ENCODE data around the gene SOCS3.

SOCS3 gene

GRCh38 chr17:78367193-78367592 is 7.3 kb upstream of the SOCS3 start:
- no peak for DNase-seq (ENCODE audit: low spot score)

- no peak for DNase-seq (ENCODE audit: low spot score)
These were observed 6.4 kb upstream of the SOCS3 start for GRCh38 chr17:78366109-78366848.

GRCh38 chr17:78365561-78366108 is 5.8 kb upstream of the SOCS3 start:
- no peak for DNase-seq (ENCODE audit: low spot score)

- no peak for DNase-seq (ENCODE audit: low spot score)
These were observed 4.8 kb upstream of the SOCS3 start for GRCh38 chr17:78364436-78365281.

- DNase-seq (ENCODE audit: low spot score), result no peak
These were observed 2.8 kb upstream of the SOCS3 start for GRCh38 chr17:78362671-78363070.

- DNase-seq (ENCODE audit: low spot score), result no peak
These were observed 2.4 kb upstream of the SOCS3 start for GRCh38 chr17:78362232-78362631.

GRCh38 chr17:78361225-78361701 is 1.4 kb upstream of the SOCS3 start:
- DNase-seq (ENCODE audit: low spot score), result no peak

- peak; percentile 78 for DNase-seq (ENCODE audit: low spot score)
These were observed 721 bp upstream of the SOCS3 start for GRCh38 chr17:78360371-78361224.

GRCh38 chr17:78359321-78359996 is 418 bp downstream of the SOCS3 start:
- no peak for DNase-seq (ENCODE audit: low spot score)

- DNase-seq (ENCODE audit: low spot score), result no peak
These were observed 1.1 kb downstream of the SOCS3 start for GRCh38 chr17:78358538-78359320.

- no peak for DNase-seq (ENCODE audit: low spot score)
These were observed 2.0 kb downstream of the SOCS3 start for GRCh38 chr17:78357672-78358537.

GRCh38 chr17:78357177-78357586 is 2.7 kb downstream of the SOCS3 start:
- peak; percentile 56 for DNase-seq (ENCODE audit: low spot score)

GRCh38 chr17:78356101-78356713 is 3.7 kb downstream of the SOCS3 start:
- peak; percentile 68 for DNase-seq (ENCODE audit: low spot score)

- no peak for DNase-seq (ENCODE audit: low spot score)
These were observed 4.2 kb downstream of the SOCS3 start for GRCh38 chr17:78355701-78356100.

- DNase-seq (ENCODE audit: low spot score), result no peak
These were observed 4.7 kb downstream of the SOCS3 start for GRCh38 chr17:78355045-78355641.

GRCh38 chr17:78353834-78354233 is 6.0 kb downstream of the SOCS3 start:
- DNase-seq (ENCODE audit: low spot score), result no peak

- peak; percentile 94 for DNase-seq (ENCODE audit: low spot score)
These were observed 8.3 kb downstream of the SOCS3 start for GRCh38 chr17:78351449-78352006.

Data from putamen (tissue), 1 donor.